Kasumi-1 (cell line): Measurements from ENCODE around the gene GRAMD1B.

Experiments
- DNase-seq, 2 experiments: peaks; one replicate each; lab custom pipeline; 2025; lab: John Stamatoyannopoulos, UW

Gene GRAMD1B

GRCh38 chr11:123409456-123410217 is 20.4 kb upstream of the GRAMD1B start:
- DNase-seq = no peak

- DNase-seq = no peak
Observed at GRCh38 chr11:123410218-123410549, 19.9 kb upstream of the GRAMD1B start.

- no peak for DNase-seq
Observed at GRCh38 chr11:123413636-123414035, 16.4 kb upstream of the GRAMD1B start.

GRCh38 chr11:123416566-123416965 is 13.5 kb upstream of the GRAMD1B start:
- DNase-seq = no peak

- DNase-seq = no peak
Observed at GRCh38 chr11:123418351-123419114, 11.5 kb upstream of the GRAMD1B start.

GRCh38 chr11:123419731-123420452 is 10.2 kb upstream of the GRAMD1B start:
- no peak for DNase-seq

- DNase-seq = no peak
Observed at GRCh38 chr11:123421589-123421988, 8.5 kb upstream of the GRAMD1B start.

GRCh38 chr11:123425367-123425766 is 4.7 kb upstream of the GRAMD1B start:
- DNase-seq = no peak

- DNase-seq = no peak
Observed at GRCh38 chr11:123426789-123427188, 3.3 kb upstream of the GRAMD1B start.

GRCh38 chr11:123427405-123427804 is 2.7 kb upstream of the GRAMD1B start:
- DNase-seq = no peak

GRCh38 chr11:123428116-123428715 is 1.9 kb upstream of the GRAMD1B start:
- DNase-seq = no peak

- DNase-seq = no peak
Observed at GRCh38 chr11:123429336-123429735, 733 bp upstream of the GRAMD1B start.

- no peak for DNase-seq
Observed at GRCh38 chr11:123430721-123431497, 840 bp downstream of the GRAMD1B start.

- DNase-seq = no peak
Observed at GRCh38 chr11:123431619-123432018, 1.6 kb downstream of the GRAMD1B start.

- peak in 1 of 2 experiments; percentile 3 for DNase-seq
Observed at GRCh38 chr11:123434262-123434661, 4.2 kb downstream of the GRAMD1B start.

GRCh38 chr11:123434911-123435310 is 4.8 kb downstream of the GRAMD1B start:
- DNase-seq = no peak

GRCh38 chr11:123437236-123437979 is 7.3 kb downstream of the GRAMD1B start:
- no peak for DNase-seq

- DNase-seq = no peak
Observed at GRCh38 chr11:123438131-123438627, 8.1 kb downstream of the GRAMD1B start.

- no peak for DNase-seq
Observed at GRCh38 chr11:123439616-123440015, 9.5 kb downstream of the GRAMD1B start.

GRCh38 chr11:123441161-123441560 is 11.1 kb downstream of the GRAMD1B start:
- no peak for DNase-seq
